CD4-positive, alpha-beta T cell (primary cell): ENCODE results near the gene ARHGAP6. TPM values are rescaled to one million over a fixed set of nuclear protein-coding genes. Genes with fewer than 3 reads are reported as not detected.

Experiments used
- ATAC-seq: fragments of 200-7000 bp; cut with Tn5 transposase; one replicate; pipeline ENCODE4 v1.10.0; 2022; ENCODE audit warnings: mild to moderate bottlenecking; ENCODE audit not compliant: poor library complexity
- CTCF ChIA-PET: fragments of 350-600 bp; sonication (Branson Sonifier 250); formaldehyde crosslinking; loops from one replicate; lab custom pipeline; 2021; ENCODE audit warnings: antibody characterized with exemption, inconsistent platforms; lab: Charles Lee
- POLR2A ChIA-PET: fragments of 350-600 bp; sonication (Branson Sonifier 250); formaldehyde crosslinking; loops from one replicate; lab custom pipeline; 2021; ENCODE audit warnings: antibody characterized with exemption, inconsistent platforms; lab: Charles Lee
- DNase-seq, 14 experiments: peaks; one replicate each; pipeline ENCODE4 v3.0.0-alpha.2; 2013 to 2020; ENCODE audit warnings: mixed read lengths in 2 of 14
- H3K27ac ChIP-seq, 2 donors: one replicate each; pipeline versions ENCODE4 v1.5.1 to v1.7.0; 2013; ENCODE audit warnings: low read length in 2 of 2, low read depth in 1 of 2, mild to moderate bottlenecking in 1 of 2
- H3K27me3 ChIP-seq, 2 experiments: 1 replicate in 1 of 2; 2 replicates in 1 of 2; pipeline versions ENCODE4 v1.6.1 to v1.7.0; 2013; ENCODE audit warnings: low read length in 2 of 2, control low read depth in 1 of 2, mild to moderate bottlenecking in 1 of 2, moderate library complexity in 1 of 2; ENCODE audit not compliant: insufficient read depth in 2 of 2, control insufficient read depth in 1 of 2
- H3K36me3 ChIP-seq: one replicate; pipeline ENCODE4 v1.6.1; 2013; ENCODE audit warnings: low read length, control low read depth; ENCODE audit not compliant: insufficient read depth
- H3K4me1 ChIP-seq: one replicate; pipeline ENCODE4 v1.6.1; 2013; ENCODE audit warnings: low read length, control low read depth; ENCODE audit not compliant: insufficient read depth
- H3K4me3 ChIP-seq: one replicate; pipeline ENCODE4 v1.5.1; 2013; ENCODE audit warnings: mild to moderate bottlenecking, low read length, moderate library complexity
- H3K9me3 ChIP-seq, 2 experiments: 1 replicate in 1 of 2; 2 replicates in 1 of 2; pipeline versions ENCODE4 v1.6.1 to v1.7.0; 2013; ENCODE audit warnings: low read length in 2 of 2, mild to moderate bottlenecking in 2 of 2, control low read depth in 1 of 2, moderate library complexity in 1 of 2; ENCODE audit not compliant: control insufficient read depth in 1 of 2, insufficient read depth in 1 of 2
- H3K27ac Mint-ChIP-seq: one replicate; pipeline ENCODE4 v1.8.0; 2020; ENCODE audit warnings: mixed read lengths
- H3K27me3 Mint-ChIP-seq: one replicate; pipeline ENCODE4 v1.8.0; 2021; ENCODE audit warnings: mixed read lengths
- H3K36me3 Mint-ChIP-seq: one replicate; pipeline ENCODE4 v1.8.0; 2021; ENCODE audit warnings: low read depth, mixed read lengths
- H3K4me1 Mint-ChIP-seq: one replicate; pipeline ENCODE4 v1.8.0; 2021; ENCODE audit warnings: low read depth, mixed read lengths
- H3K4me3 Mint-ChIP-seq: one replicate; pipeline ENCODE4 v1.8.0; 2020; ENCODE audit warnings: mild to moderate bottlenecking, mixed read lengths
- H3K9me3 Mint-ChIP-seq: one replicate; pipeline ENCODE4 v1.8.0; 2020; ENCODE audit warnings: mixed read lengths
- intact Hi-C, 2 experiments: fragments of 100-400 bp; cut with DNase I in 1 of 2; cut with micrococcal nuclease in 1 of 2; formaldehyde crosslinking; loops; one replicate each; pipeline versions ENCODE4 v1.15.1 to v1.9.0; 2023 to 2025; cut with DNase I, micrococcal nuclease
- total RNA-seq, 174 experiments: library from RNA in 2 of 174; stranded (reverse) in 2 of 174; gene quantifications; one replicate each; pipeline ENCODE4 v1.2.3 and lab custom pipeline; 2021 to 2026
- TF ChIP-seq, protein P1 (sequence below): fragments of 200-600 bp; IDR thresholded peaks from one replicate; pipeline ENCODE4 v1.8.0; 2022; ENCODE audit warnings: antibody characterized with exemption, mild to moderate bottlenecking

ARHGAP6 gene
- total RNA-seq, 2 experiments from 2014 or later: not detected

DNA sequence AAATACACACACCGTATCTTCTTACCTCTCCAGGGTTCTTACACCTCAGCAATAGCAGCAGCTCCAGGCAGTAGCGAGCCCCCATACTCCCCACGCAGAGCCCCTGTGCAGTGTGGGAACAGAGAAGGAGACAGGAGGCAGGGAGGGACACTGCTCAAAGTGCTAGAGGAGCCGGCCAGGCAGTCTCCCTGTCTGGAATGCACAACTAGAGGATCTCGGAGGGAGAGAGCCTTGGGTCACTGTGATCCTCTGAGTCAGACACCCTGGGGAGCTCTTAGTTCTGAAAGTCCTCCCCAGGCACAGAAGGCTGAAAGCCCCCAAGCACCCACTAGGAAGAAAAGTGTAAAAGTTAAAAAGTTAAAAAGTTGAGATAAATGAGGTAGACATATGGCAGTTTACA, 356.5 kb downstream of the ARHGAP6 start:
- DNase-seq: no peak
- no peak for ATAC-seq
- H3K27me3 ChIP-seq: no peaks in the 10 kb centered on the region
- H3K27ac ChIP-seq: no peak overlapping the region
- no peaks in the 10 kb centered on the region for H3K9me3 Mint-ChIP-seq
- H3K27me3 Mint-ChIP-seq: no peaks in the 10 kb centered on the region
- ChIA-PET POLR2A (no interaction called here), CTCF (no interaction called here)
- H3K4me3 ChIP-seq: no peak overlapping the region
- no peaks in the 10 kb centered on the region for H3K36me3 ChIP-seq
- intact Hi-C loops: no loop called here
- no peaks in the 10 kb centered on the region for H3K36me3 Mint-ChIP-seq
- no peak overlapping the region for H3K4me3 Mint-ChIP-seq
- H3K4me1 ChIP-seq: no peaks in the 10 kb centered on the region
- TF ChIP-seq, protein P1, sequence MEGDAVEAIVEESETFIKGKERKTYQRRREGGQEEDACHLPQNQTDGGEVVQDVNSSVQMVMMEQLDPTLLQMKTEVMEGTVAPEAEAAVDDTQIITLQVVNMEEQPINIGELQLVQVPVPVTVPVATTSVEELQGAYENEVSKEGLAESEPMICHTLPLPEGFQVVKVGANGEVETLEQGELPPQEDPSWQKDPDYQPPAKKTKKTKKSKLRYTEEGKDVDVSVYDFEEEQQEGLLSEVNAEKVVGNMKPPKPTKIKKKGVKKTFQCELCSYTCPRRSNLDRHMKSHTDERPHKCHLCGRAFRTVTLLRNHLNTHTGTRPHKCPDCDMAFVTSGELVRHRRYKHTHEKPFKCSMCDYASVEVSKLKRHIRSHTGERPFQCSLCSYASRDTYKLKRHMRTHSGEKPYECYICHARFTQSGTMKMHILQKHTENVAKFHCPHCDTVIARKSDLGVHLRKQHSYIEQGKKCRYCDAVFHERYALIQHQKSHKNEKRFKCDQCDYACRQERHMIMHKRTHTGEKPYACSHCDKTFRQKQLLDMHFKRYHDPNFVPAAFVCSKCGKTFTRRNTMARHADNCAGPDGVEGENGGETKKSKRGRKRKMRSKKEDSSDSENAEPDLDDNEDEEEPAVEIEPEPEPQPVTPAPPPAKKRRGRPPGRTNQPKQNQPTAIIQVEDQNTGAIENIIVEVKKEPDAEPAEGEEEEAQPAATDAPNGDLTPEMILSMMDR: no peak
- H3K4me1 Mint-ChIP-seq: no peaks in the 10 kb centered on the region
- H3K27ac Mint-ChIP-seq: no peak overlapping the region
- H3K9me3 ChIP-seq: no peaks in the 10 kb centered on the region

DNA sequence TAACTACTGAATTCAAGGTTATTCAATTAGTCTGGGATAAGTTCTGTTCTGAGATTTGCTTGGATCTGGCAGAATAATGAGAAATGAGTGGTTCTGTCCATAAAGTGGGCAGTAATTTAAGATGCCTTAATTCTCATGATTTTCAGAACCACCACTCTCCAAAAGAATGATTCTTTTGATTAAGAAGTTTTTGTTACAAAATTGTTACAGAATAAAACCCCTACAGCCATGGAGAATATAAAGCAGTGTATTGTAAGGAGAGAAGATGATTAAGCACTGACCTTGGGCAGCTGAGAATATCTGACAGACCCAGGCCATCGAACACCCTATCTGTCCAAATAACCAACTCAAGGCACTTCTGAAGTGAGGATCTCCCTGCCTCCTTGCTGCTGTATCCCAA, 360.1 kb downstream of the ARHGAP6 start:
- Mint-ChIP-seq H3K4me1 (no peaks in the 10 kb centered on the region), H3K27ac (no peak overlapping the region), H3K36me3 (no peaks in the 10 kb centered on the region), H3K4me3 (no peak overlapping the region), H3K27me3 (no peaks in the 10 kb centered on the region), H3K9me3 (no peaks in the 10 kb centered on the region)
- POLR2A ChIA-PET: no interaction called here
- ATAC-seq (no peak), DNase-seq (no peak)
- intact Hi-C loops: no loop called here
- Histone ChIP-seq H3K27ac (no peak overlapping the region), H3K4me3 (no peak overlapping the region), H3K36me3 (no peaks in the 10 kb centered on the region), H3K9me3 (no peaks in the 10 kb centered on the region), H3K4me1 (no peaks in the 10 kb centered on the region), H3K27me3 (no peaks in the 10 kb centered on the region)
- TF ChIP-seq, protein P1: no peak
- CTCF ChIA-PET: no interaction called here

DNA sequence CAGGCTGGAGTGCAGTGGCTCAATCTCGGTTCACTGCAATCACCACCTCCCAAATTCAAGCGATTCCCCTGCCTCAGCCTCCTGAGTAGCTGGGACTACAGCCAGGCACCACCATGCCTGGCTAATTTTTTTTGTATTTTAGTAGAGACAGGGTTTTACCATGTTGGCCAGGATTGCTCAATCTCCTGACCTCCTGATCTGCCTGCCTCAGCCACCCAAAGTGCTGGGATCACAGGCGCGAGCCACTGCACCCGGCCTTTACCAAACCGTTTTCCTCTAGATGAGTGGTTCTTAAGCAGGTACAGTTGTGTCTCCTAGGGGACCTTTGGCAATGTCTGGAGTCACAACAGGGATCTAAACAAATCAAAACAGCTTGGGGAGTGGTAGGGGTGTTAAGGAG, 360.9 kb downstream of the ARHGAP6 start:
- POLR2A ChIA-PET: no interaction called here
- no peaks in the 10 kb centered on the region for H3K9me3 ChIP-seq
- no peaks in the 10 kb centered on the region for H3K36me3 ChIP-seq
- no peak for ATAC-seq
- H3K36me3 Mint-ChIP-seq: no peaks in the 10 kb centered on the region
- no peaks in the 10 kb centered on the region for H3K27me3 Mint-ChIP-seq
- DNase-seq: no peak
- H3K4me3 ChIP-seq: no peak overlapping the region
- H3K4me1 ChIP-seq: no peaks in the 10 kb centered on the region
- TF ChIP-seq, protein P1: no peak
- H3K4me1 Mint-ChIP-seq: no peaks in the 10 kb centered on the region
- no peaks in the 10 kb centered on the region for H3K9me3 Mint-ChIP-seq
- H3K4me3 Mint-ChIP-seq: no peak overlapping the region
- CTCF ChIA-PET: no interaction called here
- H3K27ac ChIP-seq: no peak overlapping the region
- intact Hi-C loops: no loop called here
- no peaks in the 10 kb centered on the region for H3K27me3 ChIP-seq
- H3K27ac Mint-ChIP-seq: no peak overlapping the region
